Activated CD8-positive, alpha-beta T cell treated with anti-CD3 and anti-CD28 coated beads for 36 hours (primary cell): ENCODE measurements around the gene PEX14. TPM values are rescaled to one million over a fixed set of nuclear protein-coding genes. Genes with fewer than 3 reads are reported as not detected.

Experiments used
- ATAC-seq: fragments of 200-7000 bp; cut with Tn5 transposase; one replicate; pipeline ENCODE4 v1.10.0; 2021; ENCODE audit warnings: mild to moderate bottlenecking, moderate library complexity
- CTCF ChIA-PET: fragments of 350-600 bp; sonication (Branson Sonifier 250); formaldehyde crosslinking; loops from one replicate; lab custom pipeline; 2021; ENCODE audit warnings: antibody characterized with exemption; lab: Charles Lee
- POLR2A ChIA-PET: fragments of 350-600 bp; sonication (Branson Sonifier 250); formaldehyde crosslinking; loops from one replicate; lab custom pipeline; 2021; ENCODE audit warnings: antibody characterized with exemption; lab: Charles Lee
- DNase-seq: peaks from one replicate; pipeline ENCODE4 v3.0.0-alpha.2; 2020
- H3K27ac Mint-ChIP-seq: one replicate; pipeline ENCODE4 v1.8.0; 2021; ENCODE audit warnings: mild to moderate bottlenecking, mixed read lengths
- H3K27me3 Mint-ChIP-seq: one replicate; pipeline ENCODE4 v1.8.0; 2021; ENCODE audit warnings: mixed read lengths
- H3K36me3 Mint-ChIP-seq: one replicate; pipeline ENCODE4 v1.8.0; 2021; ENCODE audit warnings: low read depth, mixed read lengths
- H3K4me1 Mint-ChIP-seq: one replicate; pipeline ENCODE4 v1.8.0; 2021; ENCODE audit warnings: low read depth, mixed read lengths
- H3K4me3 Mint-ChIP-seq: one replicate; pipeline ENCODE4 v1.8.0; 2021; ENCODE audit warnings: mild to moderate bottlenecking, moderate library complexity, mixed read lengths
- H3K9me3 Mint-ChIP-seq: one replicate; pipeline ENCODE4 v1.8.0; 2021; ENCODE audit warnings: mixed read lengths
- intact Hi-C: fragments of 100-400 bp; cut with micrococcal nuclease; formaldehyde crosslinking; loops from one replicate; pipeline ENCODE4 v1.10.0; 2022
- total RNA-seq, 2 experiments: library from RNA; stranded (reverse); gene quantifications; one replicate each; pipeline ENCODE4 v1.2.3, GENCODE V29; 2021
- TF ChIP-seq, protein P1 (sequence below): fragments of 200-600 bp; IDR thresholded peaks from one replicate; pipeline ENCODE4 v1.8.0; 2022; ENCODE audit warnings: antibody characterized with exemption, mild to moderate bottlenecking

The PEX14 gene
- total RNA-seq, 2 experiments from 2014 or later = 18.0 to 18.5 TPM

DNA sequence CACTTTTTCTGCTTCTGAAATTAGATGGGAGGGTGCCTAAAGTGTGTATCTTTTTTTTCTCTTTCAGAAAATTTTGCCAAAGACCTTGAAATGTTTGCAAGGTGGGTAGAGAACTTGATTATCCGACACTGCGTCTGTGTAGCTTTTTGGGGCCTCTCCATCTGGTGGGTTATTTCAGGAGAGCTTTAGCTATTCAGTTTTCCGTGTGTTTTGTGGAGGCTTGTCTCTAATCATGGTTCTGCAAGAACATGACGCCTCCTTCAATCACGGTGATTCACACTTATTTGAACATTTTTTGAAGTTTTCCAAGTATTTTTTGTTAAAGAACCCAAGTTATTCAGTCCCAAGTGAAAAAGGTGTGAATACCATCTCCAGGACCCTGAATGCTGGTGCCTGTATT, 40.2 kb upstream of the PEX14 start:
- intact Hi-C loops = loop anchor here (10.0 kb wide), 1 partner anchor 60 kb away; no protein-coding TSS in a partner anchor
- H3K4me3 Mint-ChIP-seq = no peak overlapping the region
- POLR2A ChIA-PET = interaction anchor here (0.7 to 1.3 kb wide), 3 partner anchors 19 to 38 kb away, joined by 3 to 4 read pairs (median 3); no protein-coding TSS in a partner anchor
- ATAC-seq (no peak), DNase-seq (no peak)
- CTCF ChIA-PET = interaction anchor here (1.0 to 1.5 kb wide), 3 partner anchors 20 to 216 kb away, joined by 3 to 4 read pairs (median 3); no protein-coding TSS in a partner anchor
- H3K27me3 Mint-ChIP-seq = no peaks in the 10 kb centered on the region
- peaks cover 14% of the 10 kb centered on the region for H3K4me1 Mint-ChIP-seq
- no peaks in the 10 kb centered on the region for H3K36me3 Mint-ChIP-seq
- H3K27ac Mint-ChIP-seq = no peak overlapping the region
- no peaks in the 10 kb centered on the region for H3K9me3 Mint-ChIP-seq
- TF ChIP-seq, protein P1, sequence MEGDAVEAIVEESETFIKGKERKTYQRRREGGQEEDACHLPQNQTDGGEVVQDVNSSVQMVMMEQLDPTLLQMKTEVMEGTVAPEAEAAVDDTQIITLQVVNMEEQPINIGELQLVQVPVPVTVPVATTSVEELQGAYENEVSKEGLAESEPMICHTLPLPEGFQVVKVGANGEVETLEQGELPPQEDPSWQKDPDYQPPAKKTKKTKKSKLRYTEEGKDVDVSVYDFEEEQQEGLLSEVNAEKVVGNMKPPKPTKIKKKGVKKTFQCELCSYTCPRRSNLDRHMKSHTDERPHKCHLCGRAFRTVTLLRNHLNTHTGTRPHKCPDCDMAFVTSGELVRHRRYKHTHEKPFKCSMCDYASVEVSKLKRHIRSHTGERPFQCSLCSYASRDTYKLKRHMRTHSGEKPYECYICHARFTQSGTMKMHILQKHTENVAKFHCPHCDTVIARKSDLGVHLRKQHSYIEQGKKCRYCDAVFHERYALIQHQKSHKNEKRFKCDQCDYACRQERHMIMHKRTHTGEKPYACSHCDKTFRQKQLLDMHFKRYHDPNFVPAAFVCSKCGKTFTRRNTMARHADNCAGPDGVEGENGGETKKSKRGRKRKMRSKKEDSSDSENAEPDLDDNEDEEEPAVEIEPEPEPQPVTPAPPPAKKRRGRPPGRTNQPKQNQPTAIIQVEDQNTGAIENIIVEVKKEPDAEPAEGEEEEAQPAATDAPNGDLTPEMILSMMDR = no peak

DNA sequence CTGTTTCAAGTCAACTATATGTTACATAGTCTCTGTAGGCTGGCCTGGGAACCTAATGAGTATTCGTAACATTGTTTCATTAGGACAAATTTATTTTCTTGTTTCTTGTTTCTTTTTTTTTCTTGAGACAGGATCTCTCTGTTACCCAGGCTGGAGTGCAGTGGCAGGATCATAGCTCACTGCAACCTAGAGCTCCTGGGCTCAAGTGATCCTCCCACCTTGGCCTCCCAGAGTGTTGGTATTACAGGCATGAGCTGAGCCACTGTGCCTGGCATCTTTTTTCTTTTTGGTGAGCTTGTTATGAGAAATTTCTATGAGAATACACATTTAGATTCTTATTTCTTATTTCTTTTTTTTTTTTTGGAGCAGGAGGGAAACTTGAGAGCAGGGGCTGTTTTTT, 37.7 kb upstream of the PEX14 start:
- intact Hi-C loops = loop anchor here (10.0 kb wide), 1 partner anchor 58 kb away; no protein-coding TSS in a partner anchor

DNA sequence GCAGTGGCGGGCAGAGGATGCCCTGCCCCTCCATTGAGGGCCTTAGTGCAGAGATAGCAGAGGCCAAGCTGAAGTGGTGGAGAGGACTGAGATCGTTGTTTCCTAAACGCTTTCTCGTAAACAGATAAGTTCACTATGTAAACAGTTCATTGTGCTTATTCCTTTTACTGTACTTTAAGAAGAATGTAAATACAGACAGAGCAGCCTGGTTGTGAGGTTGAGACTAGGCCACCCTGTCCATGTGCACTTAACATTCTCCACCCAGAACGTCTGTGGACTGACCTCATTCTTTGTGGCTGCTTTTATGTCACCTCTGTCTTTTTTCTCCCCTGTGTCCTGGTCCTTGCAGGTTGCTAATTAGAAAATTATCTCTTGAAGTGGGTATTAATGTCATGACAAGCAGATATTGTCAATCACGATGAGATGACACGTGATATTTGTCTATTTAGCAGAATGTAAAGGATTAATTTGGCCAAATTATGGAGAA, 36.0 kb upstream of the PEX14 start:
- Mint-ChIP-seq H3K27me3 (no peaks in the 10 kb centered on the region), H3K27ac (no peak overlapping the region), H3K4me1 (no peaks in the 10 kb centered on the region), H3K36me3 (peaks cover 2% of the 10 kb centered on the region), H3K9me3 (no peaks in the 10 kb centered on the region), H3K4me3 (no peak overlapping the region)
- CTCF ChIA-PET = interaction anchor here (1.6 kb wide), 1 partner anchor 9 kb away, joined by 4 read pairs; the partner anchor contains the start of gene CENPS
- POLR2A ChIA-PET = no interaction called here
- TF ChIP-seq, protein P1 = no peak
- DNase-seq = no peak
- ATAC-seq = no peak
- intact Hi-C loops = loop anchor here (10.0 kb wide), 1 partner anchor 56 kb away; no protein-coding TSS in a partner anchor

More for the DNA sequence above, 37.7 kb upstream of the PEX14 start:
- Mint-ChIP-seq H3K27me3 (no peaks in the 10 kb centered on the region), H3K4me3 (no peak overlapping the region), H3K36me3 (peaks cover under 1% of the 10 kb centered on the region), H3K4me1 (peaks cover 2% of the 10 kb centered on the region), H3K9me3 (no peaks in the 10 kb centered on the region), H3K27ac (no peak overlapping the region)
- TF ChIP-seq, protein P1 = no peak
- no peak for DNase-seq
- POLR2A ChIA-PET = no interaction called here
- CTCF ChIA-PET = interaction anchor here (2.0 kb wide), 1 partner anchor 57 kb away, joined by 7 read pairs; no protein-coding TSS in a partner anchor
- ATAC-seq = no peak

DNA sequence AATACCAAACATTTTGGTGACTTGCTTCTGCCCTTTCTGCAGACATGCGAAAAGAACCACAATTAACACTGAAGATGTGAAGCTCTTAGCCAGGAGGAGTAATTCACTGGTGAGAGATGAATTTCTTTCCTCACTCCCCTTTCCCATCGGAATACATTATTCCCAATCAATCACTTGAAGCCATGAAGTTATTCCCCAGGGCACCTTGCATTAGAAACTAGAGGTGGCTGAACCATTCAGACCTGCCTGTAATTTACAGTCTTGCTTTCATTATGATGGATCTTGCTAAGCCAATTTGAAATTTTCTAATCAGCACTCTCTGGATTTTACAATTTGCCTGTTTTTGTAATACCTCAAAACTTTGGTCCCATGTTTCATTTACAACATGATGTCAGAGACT, 34.4 kb upstream of the PEX14 start:
- Mint-ChIP-seq H3K36me3 (peaks cover 2% of the 10 kb centered on the region), H3K9me3 (no peaks in the 10 kb centered on the region), H3K4me3 (no peak overlapping the region), H3K27me3 (no peaks in the 10 kb centered on the region), H3K4me1 (no peaks in the 10 kb centered on the region), H3K27ac (no peak overlapping the region)
- CTCF ChIA-PET = interaction anchor here (1.3 to 1.6 kb wide), 2 partner anchors 10 to 231 kb away, joined by 3 to 4 read pairs; partner anchors contain the start of gene CENPS
- intact Hi-C loops = no loop called here
- TF ChIP-seq, protein P1 = no peak
- POLR2A ChIA-PET = no interaction called here
- no peak for ATAC-seq
- no peak for DNase-seq

DNA sequence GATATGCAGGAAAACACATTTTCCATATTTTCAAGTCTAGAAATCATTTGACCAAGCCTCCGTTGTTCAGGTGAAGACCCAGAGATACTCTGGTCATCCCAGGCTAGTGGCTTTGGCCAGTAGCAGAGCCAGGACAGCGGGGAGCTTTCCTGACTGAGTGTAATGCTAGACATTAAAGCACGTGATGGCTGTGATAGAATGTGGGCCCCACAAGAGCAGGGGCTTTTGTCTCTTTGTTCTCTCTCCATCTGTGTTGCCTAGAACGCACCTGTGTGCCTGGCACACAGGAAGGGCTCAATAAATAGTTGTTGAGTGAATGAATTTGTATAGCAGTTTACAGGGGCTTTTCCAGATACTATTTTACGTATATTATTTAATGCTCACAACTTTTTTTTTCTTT, 34.0 kb upstream of the PEX14 start:
- Mint-ChIP-seq H3K4me3 (no peak overlapping the region), H3K4me1 (no peaks in the 10 kb centered on the region), H3K9me3 (no peaks in the 10 kb centered on the region), H3K36me3 (peaks cover 2% of the 10 kb centered on the region), H3K27me3 (no peaks in the 10 kb centered on the region), H3K27ac (no peak overlapping the region)
- ATAC-seq (no peak), DNase-seq (no peak)
- intact Hi-C loops = no loop called here
- POLR2A ChIA-PET = no interaction called here
- CTCF ChIA-PET = interaction anchor here (1.3 kb wide), 1 partner anchor 231 kb away, joined by 3 read pairs; no protein-coding TSS in a partner anchor
- TF ChIP-seq, protein P1 = no peak
